ENCODE measurements around the gene CD22.

The CD22 gene

DNA sequence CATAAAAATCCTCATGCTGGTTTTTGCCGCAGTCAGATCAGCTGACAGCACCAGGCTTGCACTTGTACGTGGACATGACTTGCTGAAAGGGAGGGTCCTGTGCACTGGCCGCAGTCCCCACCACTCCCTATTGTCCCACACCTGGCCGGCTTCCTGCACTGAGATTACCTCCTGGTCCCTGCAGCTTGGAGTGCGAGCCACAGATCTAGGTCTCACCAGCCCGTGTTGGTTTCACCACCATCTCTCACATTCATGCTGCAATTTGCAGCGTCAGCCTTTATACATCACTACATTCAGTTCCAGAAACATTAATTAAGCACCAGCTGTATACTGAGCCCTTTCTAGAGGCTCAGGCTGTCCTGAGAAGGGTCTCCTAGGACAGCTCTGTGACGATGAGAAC lies 15.0 kb upstream of the CD22 start:
- DNase-seq (ENCODE audit: low spot score): no peak

DNA sequence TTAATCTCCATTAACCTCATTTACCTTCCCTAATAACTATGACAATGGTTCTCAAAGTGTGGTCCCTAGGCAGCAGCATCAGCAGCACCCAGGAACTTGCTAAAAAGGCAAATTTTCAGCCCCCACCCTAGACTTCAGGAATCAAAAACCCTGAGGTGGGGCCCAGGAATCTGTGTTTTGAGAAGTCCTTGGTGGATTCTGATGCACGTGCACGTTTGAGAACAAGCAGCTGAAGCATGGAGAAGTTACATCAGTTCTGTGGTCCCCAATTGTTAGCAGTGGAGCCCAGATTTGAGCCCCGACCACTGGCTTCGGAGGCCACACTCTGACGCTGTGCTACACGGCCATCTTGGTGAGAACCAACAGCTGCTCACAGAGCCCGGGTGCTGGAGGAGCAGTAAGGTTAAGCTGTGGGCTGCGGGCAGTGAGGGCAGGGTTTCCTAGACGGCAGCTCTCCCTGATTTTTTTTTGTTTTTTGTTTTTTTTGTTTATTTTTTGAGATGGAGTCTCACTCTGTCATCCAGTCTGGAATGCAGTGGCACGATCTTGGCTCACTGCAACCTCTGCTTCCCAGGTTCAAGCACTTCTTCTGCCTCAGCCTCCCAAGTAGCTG lies 14.0 kb upstream of the CD22 start:
- DNase-seq (ENCODE audit: low spot score): no peak

DNA sequence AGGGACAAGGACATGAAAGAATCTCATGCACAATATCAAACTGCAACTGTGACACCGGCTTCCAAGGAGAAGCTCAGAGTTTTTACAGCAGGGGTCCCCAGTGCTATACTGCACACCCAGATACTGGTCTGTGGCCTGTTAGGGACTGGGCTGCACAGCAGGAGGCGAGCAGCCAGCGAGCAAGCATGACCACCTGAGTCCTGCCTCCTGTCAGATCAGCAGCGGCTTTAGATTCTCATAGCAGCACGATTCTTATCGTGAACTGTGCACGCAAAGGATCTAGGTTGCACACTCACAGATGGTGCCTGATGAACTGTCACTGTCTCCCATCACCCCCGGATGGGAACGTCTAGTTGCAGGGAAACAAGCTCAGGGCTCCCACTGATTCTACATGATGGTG lies 13.1 kb upstream of the CD22 start:
- no peak for DNase-seq (ENCODE audit: low spot score)

- DNase-seq (ENCODE audit: low spot score): no peak
Observed at GRCh38 chr19:35316560-35316959, 12.4 kb upstream of the CD22 start.

- DNase-seq (ENCODE audit: low spot score): no peak
Observed at GRCh38 chr19:35317464-35318043, 11.4 kb upstream of the CD22 start.

GRCh38 chr19:35318679-35319448 lies 10.1 kb upstream of the CD22 start:
- DNase-seq (ENCODE audit: low spot score): no peak

DNA sequence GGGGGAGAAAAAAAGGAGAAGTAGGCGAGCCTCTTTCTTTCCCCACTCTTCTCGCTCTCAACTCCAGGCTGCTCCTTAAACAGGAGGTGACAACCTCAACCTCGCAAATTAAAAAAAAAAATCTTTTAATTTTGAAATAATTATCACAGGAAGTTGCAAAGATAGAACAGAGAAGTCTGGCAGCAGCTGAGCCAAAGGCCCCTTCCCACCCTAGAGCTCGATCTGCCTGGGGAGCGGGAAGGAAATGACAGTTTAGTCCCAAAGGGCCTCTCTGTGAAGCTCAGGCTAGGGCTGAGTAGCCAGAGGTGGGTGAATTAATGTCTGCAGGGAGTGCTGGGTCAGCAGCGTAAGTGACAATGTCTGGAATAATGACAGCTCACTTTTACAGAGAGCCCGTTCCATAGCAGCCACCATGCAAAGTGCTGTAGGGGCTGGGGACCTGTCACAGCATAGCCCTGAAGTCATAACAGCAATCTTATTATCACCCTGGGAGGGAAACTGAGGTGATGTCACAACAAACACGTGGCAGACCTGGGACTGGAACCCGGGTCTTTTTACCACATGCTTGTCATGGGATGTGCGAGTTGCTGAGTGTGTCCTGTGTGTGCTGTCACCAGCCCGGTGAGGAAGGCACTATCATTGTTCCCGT lies 8.8 kb upstream of the CD22 start:
- no peak for DNase-seq (ENCODE audit: low spot score)

DNA sequence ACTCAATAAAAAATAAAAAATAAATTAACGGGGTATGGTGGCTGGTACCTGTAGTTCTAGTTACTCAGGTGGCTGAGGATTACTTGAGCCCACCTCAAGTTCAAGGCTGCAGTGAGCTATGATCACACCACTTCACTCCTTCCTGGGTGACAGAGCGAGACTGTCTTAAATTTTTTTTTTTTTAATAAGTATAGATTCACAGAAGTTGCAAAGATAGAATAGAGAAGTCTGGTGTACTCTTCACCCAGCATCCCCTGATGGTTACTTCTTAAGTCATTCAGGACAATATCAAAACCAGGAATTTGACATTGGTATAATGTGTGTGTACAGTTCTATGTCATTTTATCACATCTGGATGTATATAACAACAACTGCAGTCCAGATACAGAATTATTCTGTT lies 7.7 kb upstream of the CD22 start:
- no peak for DNase-seq (ENCODE audit: low spot score)

DNA sequence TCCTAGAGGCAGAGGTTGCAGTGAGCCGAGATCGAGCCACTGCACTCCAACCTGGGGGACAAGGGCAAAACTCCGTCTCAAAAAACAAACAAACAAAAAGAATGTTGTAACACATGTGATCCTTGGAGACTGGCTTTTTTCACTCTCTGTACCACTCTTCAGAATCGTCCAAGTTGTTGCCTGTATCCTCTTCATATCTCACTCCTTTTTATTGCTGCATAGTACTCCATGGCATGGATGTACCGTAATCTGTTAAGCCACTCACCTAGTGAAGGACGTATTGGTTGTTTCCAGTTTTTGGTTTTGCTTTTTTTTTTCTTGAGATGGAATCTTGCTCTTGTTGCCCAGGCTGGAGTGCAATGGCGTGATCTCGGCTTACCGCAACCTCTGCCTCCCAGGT lies 7.0 kb upstream of the CD22 start:
- DNase-seq (ENCODE audit: low spot score): no peak

- no peak for DNase-seq (ENCODE audit: low spot score)
Observed at GRCh38 chr19:35327642-35328041, 1.3 kb upstream of the CD22 start.

GRCh38 chr19:35329323-35329722 lies 336 bp downstream of the CD22 start:
- DNase-seq (ENCODE audit: low spot score): no peak

GRCh38 chr19:35330475-35330874 lies 1.5 kb downstream of the CD22 start:
- no peak for DNase-seq (ENCODE audit: low spot score)

DNA sequence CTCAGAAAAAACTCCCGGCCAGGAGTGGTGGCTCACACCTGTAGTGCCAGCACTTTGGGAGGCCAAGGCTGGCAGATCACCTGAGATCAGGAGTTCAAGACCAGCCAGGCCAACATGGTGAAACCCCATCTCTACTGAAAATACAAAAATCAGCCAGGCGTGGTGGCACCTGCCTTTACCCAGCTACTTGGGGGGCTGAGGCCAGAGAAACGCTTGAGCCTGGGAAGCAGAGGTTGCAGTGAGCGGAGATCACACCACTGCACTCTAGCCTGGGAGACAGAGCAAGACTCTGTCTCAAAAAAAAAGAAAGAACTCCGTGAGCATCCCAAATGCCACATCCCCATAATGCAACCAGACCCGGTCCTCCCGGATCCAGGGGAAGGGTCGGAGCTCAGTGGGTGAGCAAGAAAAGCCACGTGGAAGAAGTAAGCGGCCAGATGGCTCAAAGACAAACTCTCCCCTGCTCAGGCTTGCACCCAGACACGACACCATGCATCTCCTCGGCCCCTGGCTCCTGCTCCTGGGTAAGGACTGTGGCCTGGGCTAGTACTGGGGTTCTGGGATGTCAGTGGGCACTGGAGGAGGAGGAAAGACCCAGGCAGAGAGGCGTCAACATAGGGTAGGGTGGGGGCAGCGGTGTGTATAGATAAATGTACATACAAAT lies 2.7 kb downstream of the CD22 start:
- DNase-seq (ENCODE audit: low spot score): no peak

DNA sequence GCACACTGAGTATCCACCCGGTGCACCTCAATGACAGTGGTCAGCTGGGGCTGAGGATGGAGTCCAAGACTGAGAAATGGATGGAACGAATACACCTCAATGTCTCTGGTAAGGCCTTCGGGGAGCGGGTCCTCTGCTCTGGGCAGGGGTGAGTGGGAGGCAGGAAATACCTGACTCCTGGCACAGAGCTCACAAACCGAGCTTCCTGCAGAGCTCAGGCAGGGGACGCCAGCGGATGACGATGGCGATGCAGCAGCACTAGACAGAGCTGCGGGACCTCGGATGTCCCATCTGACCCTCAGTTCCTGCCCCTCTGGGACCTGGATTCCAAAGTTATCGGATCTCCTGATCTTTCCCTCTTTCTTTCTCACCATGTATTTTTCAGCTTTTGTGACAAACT lies 3.8 kb downstream of the CD22 start:
- DNase-seq (ENCODE audit: low spot score): no peak

DNA sequence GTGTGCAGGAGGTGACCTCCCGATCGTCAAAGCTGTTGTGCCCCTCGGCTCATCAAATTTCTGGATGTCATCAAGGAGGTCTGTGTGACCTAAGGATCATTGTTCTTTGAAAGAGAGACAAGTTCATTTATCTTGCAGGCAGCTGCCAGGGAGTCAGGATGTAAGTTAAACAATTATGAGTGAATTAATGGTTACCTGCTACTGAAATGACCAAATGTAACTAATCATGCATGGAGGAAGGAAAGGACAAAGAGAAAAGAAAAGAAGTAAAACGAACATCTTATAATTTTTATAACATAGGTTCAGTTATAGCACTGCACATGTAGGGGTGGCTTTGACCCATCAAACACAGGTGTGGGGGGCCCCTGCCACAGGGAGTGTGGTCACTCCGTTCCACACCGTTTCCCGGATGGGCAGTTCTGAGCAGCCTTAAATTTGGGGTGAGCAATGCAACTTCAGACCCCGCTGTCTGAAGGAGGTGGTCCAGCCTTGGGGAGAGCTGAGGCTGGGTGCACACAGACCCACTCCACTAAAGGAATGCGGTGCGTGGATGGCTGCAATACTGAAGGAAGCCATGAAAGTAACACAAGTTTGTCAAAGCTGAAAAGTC lies 5.3 kb downstream of the CD22 start:
- no peak for DNase-seq (ENCODE audit: low spot score)

GRCh38 chr19:35336166-35336955 lies 7.4 kb downstream of the CD22 start:
- DNase-seq (ENCODE audit: low spot score): no peak

GRCh38 chr19:35337097-35337983 lies 8.4 kb downstream of the CD22 start:
- DNase-seq (ENCODE audit: low spot score): no peak

DNA sequence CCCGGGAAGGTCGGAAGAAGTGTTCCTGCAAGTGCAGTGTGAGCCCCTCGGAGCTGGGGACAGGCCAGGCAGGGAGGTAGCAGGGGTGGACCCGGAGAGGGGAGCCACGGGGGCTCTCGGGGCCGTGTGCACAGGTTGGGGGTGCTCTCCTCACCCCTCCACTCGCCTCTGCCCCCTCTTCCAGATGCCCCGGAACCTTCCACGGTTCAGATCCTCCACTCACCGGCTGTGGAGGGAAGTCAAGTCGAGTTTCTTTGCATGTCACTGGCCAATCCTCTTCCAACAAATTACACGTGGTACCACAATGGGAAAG lies 9.0 kb downstream of the CD22 start:
- DNase-seq (ENCODE audit: low spot score): no peak

DNA sequence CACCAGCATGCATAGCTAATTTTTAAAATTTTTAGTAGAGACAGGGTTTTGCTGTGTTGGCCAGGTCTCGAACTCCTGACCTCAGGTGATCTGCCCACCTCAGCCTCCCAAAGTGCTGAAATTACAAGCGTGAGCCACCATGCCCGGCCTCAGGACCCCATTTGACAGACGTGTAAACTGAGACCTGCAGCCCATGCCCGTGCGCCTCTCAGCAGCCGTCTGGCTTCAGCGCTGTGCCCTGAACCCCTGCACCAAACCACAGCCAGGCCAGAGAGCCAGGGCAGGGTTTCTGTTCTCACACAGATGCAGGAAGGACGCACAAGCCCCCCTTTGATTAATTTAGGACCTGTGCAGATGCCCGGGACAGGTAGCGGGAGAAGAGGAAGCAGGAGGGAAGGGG lies 11.4 kb downstream of the CD22 start:
- DNase-seq (ENCODE audit: low spot score): no peak

DNA sequence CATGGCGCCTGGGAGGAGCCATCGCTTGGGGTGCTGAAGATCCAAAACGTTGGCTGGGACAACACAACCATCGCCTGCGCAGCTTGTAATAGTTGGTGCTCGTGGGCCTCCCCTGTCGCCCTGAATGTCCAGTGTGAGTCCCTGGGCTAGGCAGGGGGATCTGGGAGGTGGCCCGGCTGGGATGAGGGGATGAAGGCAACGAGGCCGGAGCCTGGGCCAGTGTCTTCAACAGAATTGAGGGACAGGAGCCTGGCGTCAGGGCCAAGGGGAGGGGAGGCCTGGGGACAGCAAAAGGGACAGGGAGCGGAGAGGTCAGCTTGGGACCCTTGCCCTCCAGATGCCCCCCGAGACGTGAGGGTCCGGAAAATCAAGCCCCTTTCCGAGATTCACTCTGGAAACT lies 12.0 kb downstream of the CD22 start:
- no peak for DNase-seq (ENCODE audit: low spot score)
